T-helper 17 cell (primary cell): ENCODE measurements around the gene TSPAN33. TPM values are rescaled to one million over a fixed set of nuclear protein-coding genes. Genes with fewer than 3 reads are reported as not detected.

ENCODE experiments used
- ATAC-seq: fragments of 150-1000 bp; cut with Tn5 transposase; 2 replicates; pipeline ENCODE4 v1.10.0; 2021; ENCODE audit warnings: mild to moderate bottlenecking, moderate library complexity
- DNase-seq, 3 donors: peaks; one replicate each; pipeline versions ENCODE4 v3.0.0 to v3.0.0-alpha.2; 2020 to 2021
- H3K9me3 ChIP-seq: one replicate; pipeline ENCODE4 v1.7.0; 2013; ENCODE audit warnings: low read length, mild to moderate bottlenecking; ENCODE audit not compliant: control insufficient read depth, poor library complexity, severe bottlenecking
- H3K27ac Mint-ChIP-seq: one replicate; pipeline ENCODE4 v1.8.0; 2022; ENCODE audit warnings: mild to moderate bottlenecking, moderate library complexity, mixed read lengths
- H3K27me3 Mint-ChIP-seq: one replicate; pipeline ENCODE4 v1.8.0; 2022; ENCODE audit warnings: mixed read lengths
- H3K36me3 Mint-ChIP-seq: one replicate; pipeline ENCODE4 v1.8.0; 2022; ENCODE audit warnings: low read depth, mixed read lengths
- H3K4me1 Mint-ChIP-seq: one replicate; pipeline ENCODE4 v1.8.0; 2022; ENCODE audit warnings: mild to moderate bottlenecking, mixed read lengths
- H3K4me3 Mint-ChIP-seq: one replicate; pipeline ENCODE4 v1.8.0; 2022; ENCODE audit warnings: mild to moderate bottlenecking, moderate library complexity, mixed read lengths
- total RNA-seq, 4 donors: library from RNA in 2 of 4; stranded (reverse) in 2 of 4; gene quantifications; one replicate each; pipeline ENCODE4 v1.2.3 and lab custom pipeline; 2022 to 2026

TSPAN33 gene
- total RNA-seq, 2 donors from 2014 or later = 3.8 to 68.8 TPM

DNA sequence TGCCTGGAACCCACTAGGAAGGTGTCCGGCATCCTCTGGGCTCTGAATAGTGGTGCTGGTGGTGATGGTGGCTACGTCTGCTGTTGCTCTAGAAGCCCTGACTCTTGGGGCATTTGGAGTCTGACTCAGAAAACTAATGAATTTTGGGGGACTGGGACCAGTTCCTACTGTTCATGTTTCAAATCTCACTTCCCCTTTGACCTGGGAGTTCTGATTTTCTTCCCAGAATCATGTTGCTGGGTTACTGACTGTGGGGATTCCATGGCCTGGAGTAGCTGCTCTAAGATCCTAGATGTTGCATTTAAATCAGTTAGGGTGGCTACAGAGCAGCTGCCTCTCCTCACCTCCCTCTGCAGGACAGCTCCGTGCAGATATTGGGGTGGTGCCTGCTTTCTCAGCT lies 3.2 kb downstream of the TSPAN33 start:
- Mint-ChIP-seq H3K27me3 (peaks cover 66% of the 10 kb centered on the region), H3K4me1 (peaks cover 15% of the 10 kb centered on the region), H3K36me3 (no peaks in the 10 kb centered on the region), H3K27ac (no peak overlapping the region), H3K4me3 (no peak overlapping the region)
- DNase-seq = no peak
- no peak for ATAC-seq
- H3K9me3 ChIP-seq = no peaks in the 10 kb centered on the region

DNA sequence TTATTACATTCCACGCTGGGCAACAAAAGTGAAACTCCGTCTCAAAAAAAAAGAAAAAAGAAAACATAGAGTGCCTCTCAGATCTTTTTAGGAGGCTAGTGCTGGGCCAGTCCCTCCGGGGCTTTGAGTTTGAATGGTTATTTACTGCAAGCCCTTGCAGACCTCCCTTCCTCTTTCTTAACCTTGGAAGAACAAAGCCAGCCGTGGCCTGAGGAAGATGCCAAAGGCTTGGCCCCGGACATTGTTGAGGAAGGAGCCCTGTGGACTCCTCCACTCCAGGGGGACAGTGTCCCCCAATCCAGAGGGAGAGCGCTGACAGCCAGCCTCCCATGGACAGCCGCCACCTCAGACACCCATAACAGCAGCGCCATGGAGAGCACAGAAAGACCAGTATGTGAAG lies 5.0 kb downstream of the TSPAN33 start:
- Mint-ChIP-seq H3K4me3 (no peak overlapping the region), H3K27ac (no peak overlapping the region), H3K36me3 (no peaks in the 10 kb centered on the region), H3K4me1 (peaks cover 3% of the 10 kb centered on the region), H3K27me3 (peaks cover 59% of the 10 kb centered on the region)
- H3K9me3 ChIP-seq = no peaks in the 10 kb centered on the region
- ATAC-seq (no peak), DNase-seq (no peak)

GRCh38 chr7:129150199-129150996 lies 5.9 kb downstream of the TSPAN33 start:
- DNase-seq (no peak), ATAC-seq (no peak)
- no peak overlapping the region for H3K4me3 Mint-ChIP-seq
- peaks cover 63% of the 10 kb centered on the region for H3K27me3 Mint-ChIP-seq
- H3K9me3 ChIP-seq = no peaks in the 10 kb centered on the region
- H3K27ac Mint-ChIP-seq = no peak overlapping the region
- H3K36me3 Mint-ChIP-seq = no peaks in the 10 kb centered on the region
- no peaks in the 10 kb centered on the region for H3K4me1 Mint-ChIP-seq

- no peak overlapping the region for H3K4me3 Mint-ChIP-seq
- no peaks in the 10 kb centered on the region for H3K9me3 ChIP-seq
- no peaks in the 10 kb centered on the region for H3K36me3 Mint-ChIP-seq
- no peaks in the 10 kb centered on the region for H3K4me1 Mint-ChIP-seq
- ATAC-seq (no peak), DNase-seq (no peak)
- H3K27ac Mint-ChIP-seq = no peak overlapping the region
- peaks cover 22% of the 10 kb centered on the region for H3K27me3 Mint-ChIP-seq
Observed at GRCh38 chr7:129157651-129158050, 13.1 kb downstream of the TSPAN33 start.

- peaks cover 12% of the 10 kb centered on the region for H3K27me3 Mint-ChIP-seq
- H3K4me1 Mint-ChIP-seq = no peaks in the 10 kb centered on the region
- no peak overlapping the region for H3K4me3 Mint-ChIP-seq
- no peaks in the 10 kb centered on the region for H3K9me3 ChIP-seq
- H3K27ac Mint-ChIP-seq = no peak overlapping the region
- DNase-seq = no peak
- ATAC-seq = no peak
- no peaks in the 10 kb centered on the region for H3K36me3 Mint-ChIP-seq
Observed at GRCh38 chr7:129159539-129159938, 15.0 kb downstream of the TSPAN33 start.

DNA sequence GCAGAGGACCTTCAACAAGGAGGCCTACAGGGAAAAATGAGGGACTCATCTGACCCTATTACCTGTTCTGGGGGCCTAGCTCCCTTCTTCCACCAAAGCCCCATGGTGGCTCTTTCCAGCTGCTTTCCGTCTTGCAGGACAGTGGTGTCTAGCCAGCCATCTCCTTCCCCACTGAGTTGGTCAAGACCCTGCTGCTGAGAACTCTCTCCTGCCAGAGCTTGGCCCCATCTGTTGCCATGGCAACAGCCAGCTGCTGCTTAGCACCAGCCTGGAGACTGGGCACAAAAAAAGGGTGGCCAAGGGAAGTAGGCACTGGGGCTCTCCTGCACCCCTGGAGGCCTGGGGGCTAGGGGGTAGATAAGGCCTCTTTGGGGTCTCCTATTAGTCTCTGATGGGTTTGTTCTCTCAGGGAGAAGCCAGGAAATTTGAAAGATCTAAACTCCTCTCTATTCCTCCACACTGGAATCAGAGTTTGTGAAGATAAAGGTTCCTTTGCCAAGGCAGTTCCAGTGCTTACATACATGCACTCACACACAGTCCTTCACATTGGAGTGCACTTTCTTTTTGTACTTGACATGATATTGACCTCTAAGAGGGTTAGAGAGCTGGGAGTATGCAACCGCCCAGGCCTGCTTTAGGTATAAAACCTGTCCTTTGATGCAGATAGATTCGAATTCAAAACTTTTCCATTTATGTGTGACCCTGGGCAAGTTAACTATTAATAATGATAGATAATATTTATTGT lies 15.8 kb downstream of the TSPAN33 start:
- DNase-seq (no peak), ATAC-seq (no peak)
- no peak overlapping the region for H3K4me3 Mint-ChIP-seq
- H3K27me3 Mint-ChIP-seq = peaks cover 14% of the 10 kb centered on the region
- H3K36me3 Mint-ChIP-seq = peaks cover 3% of the 10 kb centered on the region
- no peaks in the 10 kb centered on the region for H3K9me3 ChIP-seq
- no peak overlapping the region for H3K27ac Mint-ChIP-seq
- H3K4me1 Mint-ChIP-seq = peaks cover 2% of the 10 kb centered on the region

DNA sequence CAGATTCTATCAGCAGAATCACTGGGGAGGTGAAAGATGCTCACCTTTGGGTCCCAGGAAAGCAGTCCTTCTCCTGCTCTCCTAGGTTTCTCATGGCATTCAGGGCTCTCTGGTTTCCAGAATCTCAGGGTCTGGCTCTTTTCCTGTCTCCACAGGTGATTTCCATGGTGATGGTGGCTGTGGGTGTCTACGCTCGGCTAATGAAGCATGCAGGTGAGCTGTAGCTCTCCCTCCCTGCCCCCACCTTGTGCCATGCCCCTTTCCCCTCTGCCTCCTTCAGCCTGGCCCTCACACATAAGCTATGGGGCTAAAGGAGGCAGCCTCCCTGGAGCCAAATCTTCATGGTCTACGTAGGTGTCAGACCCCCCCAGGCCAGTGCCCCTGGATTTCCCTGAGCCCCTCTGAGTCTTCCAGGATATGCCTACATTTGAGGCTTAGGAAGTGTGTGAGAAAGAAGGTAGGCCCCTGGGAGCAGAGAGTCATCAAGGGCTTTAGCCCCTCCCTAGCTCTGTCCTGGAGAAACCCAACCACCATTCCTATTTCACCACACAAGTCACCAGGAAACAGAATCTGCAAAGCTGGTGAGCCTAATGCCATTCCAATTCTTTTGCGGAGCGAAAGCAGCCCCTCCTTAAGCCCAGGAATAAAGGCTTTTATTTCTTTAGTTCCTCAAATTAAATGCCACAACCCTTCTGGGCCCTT lies 17.2 kb downstream of the TSPAN33 start:
- ATAC-seq (no peak), DNase-seq (no peak)
- Mint-ChIP-seq H3K27me3 (peaks cover 16% of the 10 kb centered on the region), H3K36me3 (peaks cover 3% of the 10 kb centered on the region), H3K4me1 (peaks cover 2% of the 10 kb centered on the region), H3K4me3 (no peak overlapping the region), H3K27ac (no peak overlapping the region)
- H3K9me3 ChIP-seq = no peaks in the 10 kb centered on the region

- no peak for DNase-seq
- no peak overlapping the region for H3K27ac Mint-ChIP-seq
- H3K4me3 Mint-ChIP-seq = no peak overlapping the region
- H3K36me3 Mint-ChIP-seq = peaks cover 3% of the 10 kb centered on the region
- peaks cover 27% of the 10 kb centered on the region for H3K27me3 Mint-ChIP-seq
- H3K9me3 ChIP-seq = no peaks in the 10 kb centered on the region
- no peak for ATAC-seq
- peaks cover 2% of the 10 kb centered on the region for H3K4me1 Mint-ChIP-seq
Observed at GRCh38 chr7:129162732-129163131, 18.2 kb downstream of the TSPAN33 start.

GRCh38 chr7:129163875-129164544 lies 19.5 kb downstream of the TSPAN33 start:
- DNase-seq = no peak
- no peaks in the 10 kb centered on the region for H3K9me3 ChIP-seq
- Mint-ChIP-seq H3K36me3 (peaks cover 3% of the 10 kb centered on the region), H3K27ac (no peak overlapping the region), H3K4me1 (peaks cover 8% of the 10 kb centered on the region), H3K4me3 (no peak overlapping the region), H3K27me3 (peaks cover 32% of the 10 kb centered on the region)
- peak; percentile 54 for ATAC-seq

- Mint-ChIP-seq H3K4me3 (no peak overlapping the region), H3K27me3 (peaks cover 35% of the 10 kb centered on the region), H3K36me3 (peaks cover 3% of the 10 kb centered on the region), H3K4me1 (peaks cover 8% of the 10 kb centered on the region), H3K27ac (no peak overlapping the region)
- peak; percentile 40 for ATAC-seq
- no peak for DNase-seq
- no peaks in the 10 kb centered on the region for H3K9me3 ChIP-seq
Observed at GRCh38 chr7:129166745-129167144, 22.2 kb downstream of the TSPAN33 start.

DNA sequence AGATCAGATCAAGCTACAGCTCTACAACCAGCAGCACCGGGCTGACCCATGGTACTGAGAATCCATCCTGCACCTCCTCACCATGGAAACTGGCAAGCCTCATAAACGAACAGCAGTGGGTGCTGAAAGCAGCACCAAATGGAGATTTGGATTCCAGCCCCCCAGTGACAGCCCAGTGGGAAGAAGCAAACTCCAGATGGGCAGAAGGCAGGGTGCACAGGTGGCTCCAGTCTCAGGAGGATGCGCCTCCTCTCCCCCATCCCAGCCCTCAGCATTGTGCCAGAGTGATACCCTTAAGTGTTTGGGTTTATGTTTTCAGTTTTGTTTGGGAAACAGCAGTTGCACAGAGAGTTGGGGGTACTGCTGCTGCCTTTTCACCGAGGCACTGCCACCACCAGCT lies 23.3 kb downstream of the TSPAN33 start:
- Mint-ChIP-seq H3K4me1 (peaks cover 8% of the 10 kb centered on the region), H3K27ac (no peak overlapping the region), H3K4me3 (no peak overlapping the region), H3K36me3 (peaks cover 3% of the 10 kb centered on the region), H3K27me3 (peaks cover 35% of the 10 kb centered on the region)
- ATAC-seq (no peak), DNase-seq (no peak)
- no peaks in the 10 kb centered on the region for H3K9me3 ChIP-seq

DNA sequence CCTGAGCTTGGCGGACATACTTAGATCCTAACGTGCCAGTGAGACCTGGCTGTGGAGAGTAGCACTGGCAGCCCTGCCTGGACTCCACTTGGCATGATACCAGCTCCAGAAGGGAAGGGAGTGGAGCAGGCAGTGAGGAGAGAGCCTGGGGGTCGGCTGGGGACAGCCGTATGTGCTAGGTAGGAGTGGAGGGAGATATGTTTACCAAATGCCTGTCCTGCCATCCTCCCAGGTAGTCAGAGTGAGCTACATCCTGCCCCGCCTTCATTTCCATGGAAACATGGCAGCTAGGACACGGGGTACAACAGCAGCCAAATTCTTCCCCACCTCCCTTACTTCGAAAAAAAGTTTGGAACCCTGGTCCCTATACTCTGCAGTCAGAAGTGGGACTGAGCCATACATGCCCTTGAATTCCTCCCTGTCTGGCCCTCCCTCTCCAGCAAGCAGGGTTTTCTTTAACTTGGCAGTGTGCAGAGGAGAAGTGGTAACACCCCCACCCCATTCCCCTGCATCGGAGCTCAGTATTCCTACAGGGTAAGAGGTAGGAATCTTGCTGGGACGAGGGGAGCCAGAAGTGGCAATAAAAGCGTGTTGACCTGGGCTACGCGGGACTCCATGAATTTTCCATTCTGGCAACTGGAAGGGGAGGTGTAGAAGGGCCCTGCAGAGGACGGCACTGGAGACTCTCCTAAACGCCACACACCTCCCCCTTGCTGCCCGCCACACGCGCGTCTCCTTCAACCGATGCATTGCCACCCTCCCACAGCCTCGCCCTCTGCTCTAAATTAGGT lies 23.9 kb downstream of the TSPAN33 start:
- H3K27me3 Mint-ChIP-seq = peaks cover 35% of the 10 kb centered on the region
- peak overlapping the region; percentile 73 for H3K4me3 Mint-ChIP-seq
- peaks cover 8% of the 10 kb centered on the region for H3K4me1 Mint-ChIP-seq
- H3K27ac Mint-ChIP-seq = no peak overlapping the region
- H3K36me3 Mint-ChIP-seq = peaks cover 3% of the 10 kb centered on the region
- ATAC-seq (no peak), DNase-seq (no peak)
- no peaks in the 10 kb centered on the region for H3K9me3 ChIP-seq
